ENCODE measurements around the gene MYH1.

- TF ChIP-seq CTCF (conservative IDR thresholded peaks at IDR 0.05; ENCODE audit: low read length): no peak
- no peak for TF ChIP-seq EZH2phosphoT487 (IDR thresholded peaks at IDR 0.05; ENCODE audit: borderline replicate concordance, low read depth, low read length)
Observed at GRCh38 chr17:10482252-10482651, 36.1 kb downstream of the MYH1 start.
